Measurements from ENCODE around the gene PTPRT. TPM values are rescaled to one million over a fixed set of nuclear protein-coding genes. Genes with fewer than 3 reads are reported as not detected.

Gene PTPRT
- total RNA-seq, 1 experiment from 2014 or later: not detected

- POLR2A ChIA-PET: no interaction called here
- Histone ChIP-seq H3K4me1 (ENCODE audit: control insufficient read depth in 1 of 2, insufficient read depth in 2 of 2, low read length in 2 of 2) (no peaks in the 10 kb centered on the region), H3K27ac (ENCODE audit: low read depth, low read length) (no peak overlapping the region), H3K4me3 (replicated peaks in 1 of 2; ENCODE audit: low read depth in 1 of 2, low read length in 2 of 2) (no peak overlapping the region), H3K79me2 (ENCODE audit: insufficient read depth, low read length) (no peaks in the 10 kb centered on the region), H3K4me2 (ENCODE audit: low read length) (no peak overlapping the region), H3K9me2 (ENCODE audit: insufficient read depth) (no peaks in the 10 kb centered on the region), H4K20me1 (ENCODE audit: insufficient read depth) (no peaks in the 10 kb centered on the region), H3K36me3 (ENCODE audit: control insufficient read depth in 1 of 2, insufficient read depth in 2 of 2, low read length in 2 of 2) (no peaks in the 10 kb centered on the region), H3K27me3 (ENCODE audit: insufficient read depth, low read length) (no peaks in the 10 kb centered on the region), H2AFZ (ENCODE audit: low read depth, low read length, poor library complexity, severe bottlenecking) (no peak overlapping the region), H3K9ac (ENCODE audit: low read length) (no peak overlapping the region), H3K9me3 (ENCODE audit: control insufficient read depth in 1 of 2, insufficient read depth in 1 of 2, low read depth in 1 of 2, low read length in 2 of 2) (peaks cover 18 to 24% of the 10 kb centered on the region in 2 experiments; a peak in 2 of 4 replicates)
- CTCF ChIA-PET: no interaction called here
- no TSS peak for BruUV-seq (replicated peaks)
- DNase-seq (ENCODE audit: low read depth, low spot score): no peak
- RAD21 ChIA-PET (ENCODE audit: low non-redundant PET in 1 of 2, low total read pairs in 2 of 2, uncharacterized antibody in 2 of 2, unreplicated experiment in 2 of 2): no interaction called here
- intact Hi-C loops (cut with micrococcal nuclease): no loop called here
- TF ChIP-seq CEBPB (IDR thresholded peaks at IDR 0.05; ENCODE audit: low read depth) (no peak), YY1 (IDR thresholded peaks at IDR 0.05; ENCODE audit: extremely low read depth, insufficient replicate concordance, low read depth, low read length) (no peak), EZH2 (IDR thresholded peaks at IDR 0.05) (no peak), RAD21 (IDR thresholded peaks at IDR 0.05; ENCODE audit: low read depth) (no peak), EZH2phosphoT487 (IDR thresholded peaks at IDR 0.05; ENCODE audit: borderline replicate concordance) (no peak), SP1 (IDR thresholded peaks at IDR 0.05; ENCODE audit: low read depth) (no peak), POLR2AphosphoS5 (IDR thresholded peaks at IDR 0.05; ENCODE audit: low read depth, low read length) (no peak), SRF (IDR thresholded peaks at IDR 0.05; ENCODE audit: low read depth) (no peak), ZBTB33 (IDR thresholded peaks at IDR 0.05; ENCODE audit: extremely low read depth, insufficient replicate concordance, low read length) (no peak)
- TF ChIP-seq, protein P1, sequence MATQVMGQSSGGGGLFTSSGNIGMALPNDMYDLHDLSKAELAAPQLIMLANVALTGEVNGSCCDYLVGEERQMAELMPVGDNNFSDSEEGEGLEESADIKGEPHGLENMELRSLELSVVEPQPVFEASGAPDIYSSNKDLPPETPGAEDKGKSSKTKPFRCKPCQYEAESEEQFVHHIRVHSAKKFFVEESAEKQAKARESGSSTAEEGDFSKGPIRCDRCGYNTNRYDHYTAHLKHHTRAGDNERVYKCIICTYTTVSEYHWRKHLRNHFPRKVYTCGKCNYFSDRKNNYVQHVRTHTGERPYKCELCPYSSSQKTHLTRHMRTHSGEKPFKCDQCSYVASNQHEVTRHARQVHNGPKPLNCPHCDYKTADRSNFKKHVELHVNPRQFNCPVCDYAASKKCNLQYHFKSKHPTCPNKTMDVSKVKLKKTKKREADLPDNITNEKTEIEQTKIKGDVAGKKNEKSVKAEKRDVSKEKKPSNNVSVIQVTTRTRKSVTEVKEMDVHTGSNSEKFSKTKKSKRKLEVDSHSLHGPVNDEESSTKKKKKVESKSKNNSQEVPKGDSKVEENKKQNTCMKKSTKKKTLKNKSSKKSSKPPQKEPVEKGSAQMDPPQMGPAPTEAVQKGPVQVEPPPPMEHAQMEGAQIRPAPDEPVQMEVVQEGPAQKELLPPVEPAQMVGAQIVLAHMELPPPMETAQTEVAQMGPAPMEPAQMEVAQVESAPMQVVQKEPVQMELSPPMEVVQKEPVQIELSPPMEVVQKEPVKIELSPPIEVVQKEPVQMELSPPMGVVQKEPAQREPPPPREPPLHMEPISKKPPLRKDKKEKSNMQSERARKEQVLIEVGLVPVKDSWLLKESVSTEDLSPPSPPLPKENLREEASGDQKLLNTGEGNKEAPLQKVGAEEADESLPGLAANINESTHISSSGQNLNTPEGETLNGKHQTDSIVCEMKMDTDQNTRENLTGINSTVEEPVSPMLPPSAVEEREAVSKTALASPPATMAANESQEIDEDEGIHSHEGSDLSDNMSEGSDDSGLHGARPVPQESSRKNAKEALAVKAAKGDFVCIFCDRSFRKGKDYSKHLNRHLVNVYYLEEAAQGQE (IDR thresholded peaks at IDR 0.05; ENCODE audit: low read depth): no peak
- ATAC-seq: no peak
Measured at GRCh38 chr20:42795111-42795695, 394.5 kb downstream of the PTPRT start.

Data from HCT116 (cell line).